H1 (cell line): ENCODE data around the gene ACADVL. TPM values are rescaled to one million over a fixed set of nuclear protein-coding genes. Genes with fewer than 3 reads are reported as not detected.

Source experiments
- CTCF ChIA-PET: fragments of 300-600 bp; sonication (Branson Sonifier 250); formaldehyde crosslinking; loops from one replicate; lab custom pipeline; 2021; ENCODE audit not compliant: partially characterized antibody; lab: Charles Lee
- POLR2A ChIA-PET: fragments of 300-600 bp; sonication (Branson Sonifier 250); formaldehyde crosslinking; loops from one replicate; lab custom pipeline; 2021; ENCODE audit warnings: inconsistent platforms; ENCODE audit not compliant: partially characterized antibody; lab: Charles Lee
- DNase-seq, 2 experiments: peaks; one replicate each; pipeline versions ENCODE4 v3.0.0 to v3.0.0-alpha.2; 2010 to 2022; ENCODE audit warnings: low spot score in 2 of 2, low read depth in 1 of 2, mixed read lengths in 1 of 2
- FAIRE-seq: peaks from 2 replicates; lab custom pipeline; 2011; peaks lifted over from hg19 to GRCh38; lab: Jason Lieb, UNC
- H2AFZ ChIP-seq: 2 replicates; pipeline ENCODE4 v1.8.1; 2012; ENCODE audit warnings: low read length, inconsistent platforms
- H2AK5ac ChIP-seq: 2 replicates; pipeline ENCODE4 v1.6.1; 2013; ENCODE audit warnings: low read depth, low read length
- H2BK120ac ChIP-seq: replicated peaks from 2 replicates; pipeline ENCODE3; 2013; ENCODE audit warnings: low read depth, low read length, inconsistent platforms
- H2BK12ac ChIP-seq: 2 replicates; pipeline ENCODE4 v1.6.1; 2013; ENCODE audit warnings: low read depth, low read length
- H2BK15ac ChIP-seq: 2 replicates; pipeline ENCODE4 v1.6.1; 2013; ENCODE audit warnings: low read length
- H2BK20ac ChIP-seq: 2 replicates; pipeline ENCODE4 v1.6.1; 2013; ENCODE audit warnings: low read length
- H2BK5ac ChIP-seq: 2 replicates; pipeline ENCODE4 v1.6.1; 2013; ENCODE audit warnings: low read depth, low read length
- H3K14ac ChIP-seq: 2 replicates; pipeline ENCODE4 v1.6.1; 2013; ENCODE audit warnings: inconsistent platforms; ENCODE audit not compliant: insufficient read length
- H3K18ac ChIP-seq: 2 replicates; pipeline ENCODE4 v1.6.1; 2013; ENCODE audit warnings: low read length; ENCODE audit errors: extremely low read depth
- H3K23ac ChIP-seq: 2 replicates; pipeline ENCODE4 v1.6.1; 2013; ENCODE audit warnings: inconsistent platforms; ENCODE audit not compliant: insufficient read length
- H3K23me2 ChIP-seq: 2 replicates; pipeline ENCODE4 v1.6.1; 2013; ENCODE audit warnings: low read depth, low read length
- H3K27ac ChIP-seq: 2 replicates; pipeline ENCODE4 v1.6.1; 2011; ENCODE audit warnings: low read depth, low read length, inconsistent platforms
- H3K27me3 ChIP-seq, 4 experiments: replicated peaks in 1 of 4; 1 replicate in 1 of 4; 2 replicates in 3 of 4; pipeline versions ENCODE4 v1.6.1 to v1.8.1; 2011 to 2013; ENCODE audit warnings: low read length in 3 of 4, mild to moderate bottlenecking in 3 of 4, inconsistent platforms in 2 of 4, mixed read lengths in 2 of 4, moderate library complexity in 1 of 4; ENCODE audit not compliant: control insufficient read depth in 3 of 4, insufficient read depth in 3 of 4; ENCODE audit errors: extremely low read depth in 1 of 4
- H3K36me3 ChIP-seq, 4 experiments: 2 replicates each; pipeline versions ENCODE4 v1.6.1 to v1.8.1; 2011 to 2013; ENCODE audit warnings: mild to moderate bottlenecking in 4 of 4, low read length in 3 of 4, moderate library complexity in 2 of 4, control low read depth in 1 of 4, inconsistent platforms in 1 of 4; ENCODE audit not compliant: insufficient read depth in 4 of 4, control insufficient read depth in 2 of 4
- H3K4ac ChIP-seq: replicated peaks from 2 replicates; pipeline ENCODE3; 2013; ENCODE audit warnings: low read length, low read depth, mixed read lengths, inconsistent platforms; ENCODE audit not compliant: insufficient read length
- H3K4me1 ChIP-seq, 4 experiments: replicated peaks in 1 of 4; 1 replicate in 1 of 4; 2 replicates in 3 of 4; pipeline versions ENCODE4 v1.6.1 to v1.8.1; 2011 to 2013; ENCODE audit warnings: low read length in 3 of 4, inconsistent platforms in 2 of 4, mixed read lengths in 1 of 4; ENCODE audit not compliant: insufficient read depth in 4 of 4, control insufficient read depth in 3 of 4
- H3K4me2 ChIP-seq, 2 experiments: 2 replicates each; pipeline versions ENCODE4 v1.6.1 to v1.8.1; 2011 to 2013; ENCODE audit warnings: low read depth in 2 of 2, low read length in 2 of 2, control low read depth in 1 of 2, inconsistent platforms in 1 of 2, mild to moderate bottlenecking in 1 of 2; ENCODE audit not compliant: insufficient read depth in 1 of 2
- H3K4me3 ChIP-seq, 4 experiments: fragments of 200-600, 300-600 bp in 1 of 4; sonication (generic), shearing (Covaris generic), sonication (Bioruptor Twin) in 1 of 4; 2 replicates each; pipeline versions ENCODE4 v1.5.1 to v1.8.1; 2011 to 2016; ENCODE audit warnings: low read length in 4 of 4, low read depth in 3 of 4, control low read depth in 2 of 4, inconsistent platforms in 2 of 4, mild to moderate bottlenecking in 2 of 4, mixed read lengths in 1 of 4, moderate library complexity in 1 of 4; ENCODE audit not compliant: insufficient read depth in 2 of 4; ENCODE audit errors: extremely low read depth in 1 of 4
- H3K56ac ChIP-seq: replicated peaks from 2 replicates; pipeline ENCODE3; 2013; ENCODE audit warnings: low read depth, mild to moderate bottlenecking, mixed read lengths, low read length, inconsistent platforms; ENCODE audit not compliant: insufficient read length
- H3K79me1 ChIP-seq: 2 replicates; pipeline ENCODE4 v1.6.1; 2013; ENCODE audit warnings: low read depth, low read length, control low read depth
- H3K79me2 ChIP-seq, 2 experiments: 2 replicates each; pipeline versions ENCODE4 v1.6.1 to v1.8.1; 2012 to 2013; ENCODE audit warnings: low read length in 2 of 2, mild to moderate bottlenecking in 2 of 2, inconsistent platforms in 1 of 2; ENCODE audit not compliant: insufficient read depth in 2 of 2, control insufficient read depth in 1 of 2
- H3K9ac ChIP-seq, 4 experiments: replicated peaks in 1 of 4; 1 replicate in 1 of 4; 2 replicates in 3 of 4; pipeline versions ENCODE4 v1.6.1 to v1.8.1; 2011 to 2013; ENCODE audit warnings: low read depth in 3 of 4, low read length in 3 of 4, control low read depth in 2 of 4, mild to moderate bottlenecking in 2 of 4, moderate library complexity in 2 of 4, inconsistent platforms in 1 of 4; ENCODE audit errors: extremely low read depth in 1 of 4
- H3K9me3 ChIP-seq, 2 experiments: 2 replicates each; pipeline versions ENCODE4 v1.6.1 to v1.8.1; 2012 to 2013; ENCODE audit warnings: mild to moderate bottlenecking in 2 of 2, moderate library complexity in 2 of 2, control low read depth in 1 of 2, inconsistent platforms in 1 of 2, low read depth in 1 of 2, low read length in 1 of 2, mixed read lengths in 1 of 2; ENCODE audit not compliant: insufficient read depth in 2 of 2
- H4K20me1 ChIP-seq, 2 experiments: replicated peaks in 1 of 2; 2 replicates each; pipeline versions ENCODE3 to v1.8.1; 2011 to 2013; ENCODE audit warnings: inconsistent platforms in 2 of 2, low read length in 2 of 2, mild to moderate bottlenecking in 1 of 2; ENCODE audit not compliant: insufficient read depth in 2 of 2, control insufficient read depth in 1 of 2
- H4K5ac ChIP-seq: 2 replicates; pipeline ENCODE4 v1.6.1; 2013; ENCODE audit warnings: low read length, low read depth, mixed read lengths, inconsistent platforms; ENCODE audit not compliant: insufficient read length
- H4K8ac ChIP-seq: 2 replicates; pipeline ENCODE4 v1.8.0; 2013; ENCODE audit warnings: mild to moderate bottlenecking, moderate library complexity, low read length, inconsistent platforms; ENCODE audit not compliant: insufficient read depth; ENCODE audit errors: extremely low read depth
- H4K91ac ChIP-seq: replicated peaks from 2 replicates; pipeline ENCODE3; 2013; ENCODE audit warnings: low read length, mixed read lengths, inconsistent platforms; ENCODE audit not compliant: insufficient read length
- CHD1 ChIP-seq: IDR thresholded peaks from 2 replicates; pipeline ENCODE4 v1.6.1; 2012; ENCODE audit warnings: low read depth, low read length, improper control_type of control experiment
- CREB1 ChIP-seq: IDR thresholded peaks from 2 replicates; pipeline ENCODE4 v1.6.1; 2012; ENCODE audit warnings: inconsistent platforms
- POLR2AphosphoS5 ChIP-seq: IDR thresholded peaks from 2 replicates; pipeline ENCODE4 v1.6.1; 2011; ENCODE audit warnings: low read depth, low read length
- RNF2 ChIP-seq: fragments of 200-900, 300-1000 bp; sonication (generic); IDR thresholded peaks from 2 replicates; pipeline ENCODE4 v1.7.1; 2016; ENCODE audit warnings: borderline replicate concordance, low read depth, mild to moderate bottlenecking, antibody characterized with exemption, low read length; ENCODE audit not compliant: poor library complexity, severe bottlenecking; ENCODE audit errors: missing control alignments
- RXRA ChIP-seq: IDR thresholded peaks from 2 replicates; pipeline ENCODE4 v1.6.1; 2011; ENCODE audit warnings: low read depth, mild to moderate bottlenecking, low read length, moderate library complexity; ENCODE audit not compliant: insufficient read depth
- SAP30 ChIP-seq: fragments of 300-600 bp; sonication (generic); IDR thresholded peaks from 2 replicates; pipeline ENCODE4 v1.7.1; 2012; ENCODE audit warnings: low read length, moderate library complexity, mild to moderate bottlenecking, inconsistent platforms; ENCODE audit not compliant: insufficient read depth, insufficient replicate concordance
- SUZ12 ChIP-seq: fragments of 200-600 bp; sonication (generic); IDR thresholded peaks from 2 replicates; pipeline ENCODE4 v1.6.1; 2012; ENCODE audit warnings: mild to moderate bottlenecking, inconsistent platforms, low read length, moderate library complexity, mixed read lengths
- WGBS, 2 experiments: shearing (Covaris generic) in 1 of 2; methylation state at CpG; one replicate each; pipeline versions ENCODE4 v1.1.6 to v1.1.7; 2013 to 2015; ENCODE audit warnings: low lambda C conversion rate in 2 of 2, mixed read lengths in 2 of 2, inconsistent platforms in 1 of 2, low coverage in 1 of 2, missing lambda C conversion rate in 1 of 2; ENCODE audit not compliant: insufficient replicate concordance in 2 of 2, insufficient coverage in 1 of 2, insufficient read length in 1 of 2; ENCODE audit errors: extremely low coverage in 1 of 2, missing lambda C conversion rate in 1 of 2; 5-methylcytosine and 5-hydroxymethylcytosine counted together
- long read RNA-seq, 2 experiments: library from RNA in 1 of 2; library from capped mRNA in 1 of 2; stranded (forward); transcript quantifications; one replicate each; pipeline ENCODE4 v2.0.0, GENCODE V29; 2021; ENCODE audit warnings: inconsistent platforms in 1 of 2
- polyA minus RNA-seq, 3 experiments: library from RNA; depleted of rRNA, polyadenylated mRNA; stranded (reverse); fragments of >200 nt; gene quantifications; 1 replicate in 2 of 3; 2 replicates in 1 of 3; pipeline ENCODE4 v1.2.3, GENCODE V29; 2011
- polyA plus RNA-seq, 7 experiments: library from polyadenylated mRNA; depleted of rRNA in 3 of 7; stranded (reverse) in 5 of 7; unstranded in 2 of 7; fragments of >200 nt in 5 of 7; fragments of 200-250 nt in 2 of 7; gene quantifications; 1 replicate in 5 of 7; 2 replicates in 1 of 7; 4 replicates in 1 of 7; pipeline versions ENCODE4 v1.2.1 to v1.2.3, GENCODE V29; 2011 to 2013; ENCODE audit warnings: missing spikeins in 2 of 7, mixed read lengths in 2 of 7
- total RNA-seq: library from RNA; stranded (reverse); fragmentation: NEBNext Ultra II Directional; extraction: Animal tissue kit (Norgen Biotek cat#: 25700); gene quantifications from 2 replicates; pipeline ENCODE4 v1.2.1, GENCODE V29; 2021

Gene ACADVL
- 169 and 181 TPM in 2 replicates for total RNA-seq
- polyA plus RNA-seq (2011; rRNA removed): 231 and 317 TPM in 2 replicates
- polyA plus RNA-seq (2011; cell fraction: cytosol; rRNA removed): 253 TPM
- polyA plus RNA-seq (2011; cell fraction: nucleus; rRNA removed): 2,578 TPM
- 291 to 353 TPM (median 315 TPM) in 4 replicates for polyA plus RNA-seq (2012, experiment 1 of 2)
- 193 TPM for polyA plus RNA-seq (2012, experiment 2 of 2)
- 219 TPM for polyA plus RNA-seq (2013, experiment 1 of 2)
- 201 TPM for polyA plus RNA-seq (2013, experiment 2 of 2)
- polyA minus RNA-seq (2011; rRNA and poly(A)+ RNA removed): 103 and 130 TPM in 2 replicates
- polyA minus RNA-seq (2011; cell fraction: cytosol; rRNA and poly(A)+ RNA removed): 56.4 TPM
- polyA minus RNA-seq (2011; cell fraction: nucleus; rRNA and poly(A)+ RNA removed): 237 TPM
- long read RNA-seq, experiment 1, transcript ACADVL-203 (20 exons, 2,323 nt): major isoform, 7 of 36 reads
- long read RNA-seq, experiment 1, partial matches to known transcripts: 8 of 36 reads
- long read RNA-seq, experiment 1, other reads (novel, unspliced or antisense): 15 of 36 reads
- long read RNA-seq, experiment 2, partial matches to known transcripts: 11 of 15 reads
- long read RNA-seq, experiment 2, other reads (novel, unspliced or antisense): 2 of 15 reads

- no peak within 1 kb of the TSS for H2BK120ac ChIP-seq
- peak within 1 kb of the TSS; percentile 50 for H4K5ac ChIP-seq
- no peaks in the 10 kb centered on the region for H3K27me3 ChIP-seq
- peak within 1 kb of the TSS; percentile 39 for H3K4ac ChIP-seq
- WGBS, 2 experiments: 1% methylated on average over 46 of the region's 63 CpGs; no CpG with 5 or more reads in 1 of the 2 experiments
- H4K91ac ChIP-seq: peak within 1 kb of the TSS; percentile 51
- H2BK5ac ChIP-seq: peak within 1 kb of the TSS; percentile 80
- H2AFZ ChIP-seq: no peak within 1 kb of the TSS
- H3K18ac ChIP-seq: peak within 1 kb of the TSS; percentile 80
- no peak within 1 kb of the TSS for H3K23ac ChIP-seq
- H3K56ac ChIP-seq: peak within 1 kb of the TSS; percentile 1
- peaks cover 20% of the 10 kb centered on the region; the same call in 1 of the 2 replicates for H3K23me2 ChIP-seq
- peak within 1 kb of the TSS; percentile 76 to 93 (median 86) for H3K4me3 ChIP-seq
- no peak within 1 kb of the TSS; the same call in 1 of the 2 replicates for H4K8ac ChIP-seq
- no peak within 1 kb of the TSS for H3K14ac ChIP-seq
- POLR2A ChIA-PET: interaction anchor here (0.7 to 10.7 kb wide), 24 partner anchors 12 to 192 kb away, joined by 3 to 386 read pairs (median 4); partner anchors contain the start of genes CLDN7, CTDNEP1, DVL2 and ELP5
- DNase-seq: peak in 1 of 2 experiments; percentile 90
- H2BK15ac ChIP-seq: 0 out of 2 replicates have a peak within 1 kb of the TSS, but pooled peaks have one; percentile 61
- no peaks in the 10 kb centered on the region for H3K9me3 ChIP-seq
- peaks cover 10 to 25% of the 10 kb centered on the region in 2 experiments for H4K20me1 ChIP-seq
- peak within 1 kb of the TSS; percentile 26 to 81 (median 70) for H3K9ac ChIP-seq
- CTCF ChIA-PET: interaction anchor here (0.9 to 4.3 kb wide), 12 partner anchors 11 to 377 kb away, joined by 3 to 46 read pairs (median 4); partner anchors contain the start of genes DVL2, GABARAP and PHF23
- 0 out of 2 replicates have a peak within 1 kb of the TSS, but pooled peaks have one; percentile 27 for H2BK20ac ChIP-seq
- peak within 1 kb of the TSS; percentile 73 to 80 for H3K4me2 ChIP-seq
- H3K79me2 ChIP-seq: peaks cover 0 to 10% of the 10 kb centered on the region in 2 experiments; a peak in 1 of 4 replicates
- peaks cover 15 to 33% (median 25%) of the 10 kb centered on the region in 4 experiments; a peak in 7 of 8 replicates for H3K36me3 ChIP-seq
- H2AK5ac ChIP-seq: 0 out of 2 replicates have a peak within 1 kb of the TSS, but pooled peaks have one; percentile 2
- H3K27ac ChIP-seq: peak within 1 kb of the TSS; percentile 49
- H3K79me1 ChIP-seq: no peaks in the 10 kb centered on the region; the same call in 1 of the 2 replicates
- FAIRE-seq: no peak
- H2BK12ac ChIP-seq: peak within 1 kb of the TSS; percentile 71; the same call in 1 of the 2 replicates
- H3K4me1 ChIP-seq: peaks cover 6 to 36% (median 20%) of the 10 kb centered on the region in 4 experiments
- no peak for TF ChIP-seq SUZ12
- no peak for TF ChIP-seq SAP30
- peak; percentile 71; the same call in 1 of the 2 replicates for TF ChIP-seq RXRA
- TF ChIP-seq RNF2: no peak
- no peak for TF ChIP-seq CHD1
- peak; percentile 84 for TF ChIP-seq CREB1
- TF ChIP-seq POLR2AphosphoS5: peak; percentile 21
Observed at GRCh38 chr17:7219812-7220592, at the start of gene ACADVL, which contains the start of gene DLG4. TSS of gene ACADVL (plus strand) at chr17:7219938. CDS start at chr17:7219985, 47 bp downstream. TSS of gene DLG4 (minus strand) at chr17:7219836.
